Measurements from ENCODE around the gene TOGARAM2.
A peak's percentile ranks its signal among the peaks of the same experiment; 100 is the strongest.

The TOGARAM2 gene

GRCh38 chr2:28981016-28981441 lies at the start of gene TOGARAM2:
Gene TOGARAM2 (plus strand): TSS chr2:28981298. CDS start chr2:28994835, 13,537 bp downstream.
- no peak for DNase-seq (ENCODE audit: low spot score)

GRCh38 chr2:28934769-28935168 lies 46.3 kb upstream of the TOGARAM2 start:
- DNase-seq (ENCODE audit: low spot score), result no peak

- no peak for DNase-seq (ENCODE audit: low spot score)
These were observed 40.1 kb upstream of the TOGARAM2 start for GRCh38 chr2:28941008-28941407.

- no peak for DNase-seq (ENCODE audit: low spot score)
These were observed 36.4 kb upstream of the TOGARAM2 start for GRCh38 chr2:28944535-28945248.

GRCh38 chr2:28948160-28948559 lies 32.9 kb upstream of the TOGARAM2 start:
- no peak for DNase-seq (ENCODE audit: low spot score)

GRCh38 chr2:28949190-28949589 lies 31.9 kb upstream of the TOGARAM2 start:
- DNase-seq (ENCODE audit: low spot score), result no peak

GRCh38 chr2:28949617-28950305 lies 31.3 kb upstream of the TOGARAM2 start:
- no peak for DNase-seq (ENCODE audit: low spot score)

GRCh38 chr2:28950941-28951630 lies 30.0 kb upstream of the TOGARAM2 start:
- DNase-seq (ENCODE audit: low spot score), result no peak

GRCh38 chr2:28951910-28952835 lies 28.9 kb upstream of the TOGARAM2 start:
- no peak for DNase-seq (ENCODE audit: low spot score)

GRCh38 chr2:28952836-28953211 lies 28.3 kb upstream of the TOGARAM2 start:
- DNase-seq (ENCODE audit: low spot score), result no peak

GRCh38 chr2:28955467-28955866 lies 25.6 kb upstream of the TOGARAM2 start:
- DNase-seq (ENCODE audit: low spot score), result no peak

- DNase-seq (ENCODE audit: low spot score), result peak; percentile 15
These were observed 24.7 kb upstream of the TOGARAM2 start for GRCh38 chr2:28956415-28956826.

GRCh38 chr2:28956890-28957289 lies 24.2 kb upstream of the TOGARAM2 start:
- DNase-seq (ENCODE audit: low spot score), result no peak

- DNase-seq (ENCODE audit: low spot score), result peak; percentile 57
These were observed 22.4 kb upstream of the TOGARAM2 start for GRCh38 chr2:28958689-28959088.

GRCh38 chr2:28960401-28960800 lies 20.7 kb upstream of the TOGARAM2 start:
- no peak for DNase-seq (ENCODE audit: low spot score)

GRCh38 chr2:28962505-28962904 lies 18.6 kb upstream of the TOGARAM2 start:
- no peak for DNase-seq (ENCODE audit: low spot score)

- DNase-seq (ENCODE audit: low spot score), result no peak
These were observed 10.5 kb upstream of the TOGARAM2 start for GRCh38 chr2:28970464-28971160.

- DNase-seq (ENCODE audit: low spot score), result no peak
These were observed 8.2 kb upstream of the TOGARAM2 start for GRCh38 chr2:28972778-28973335.

GRCh38 chr2:28974252-28974651 lies 6.8 kb upstream of the TOGARAM2 start:
- no peak for DNase-seq (ENCODE audit: low spot score)

- DNase-seq (ENCODE audit: low spot score), result no peak
These were observed 5.4 kb upstream of the TOGARAM2 start for GRCh38 chr2:28975671-28976070.

GRCh38 chr2:28976584-28976983 lies 4.5 kb upstream of the TOGARAM2 start:
- no peak for DNase-seq (ENCODE audit: low spot score)

Measured in activated CD4-positive, alpha-beta T cell treated with anti-CD3 and anti-CD28 coated beads, Interleukin-2, Interleukin-4, amounts not matched to agents 100 ng/mL and 50 ng/mL, durations not matched to agents 16 hours and 8 hours (primary cell).